HG02981 (cell line): Measurements from ENCODE around the gene OR5B21.
A peak's percentile ranks its signal among the peaks of the same experiment; 100 is the strongest.

Experiments
- ATAC-seq: cut with Tn5 transposase; IDR thresholded peaks from one replicate; pipeline ENCODE4 v1.9.1; 2021; ENCODE audit warnings: mild to moderate bottlenecking, moderate library complexity; ENCODE audit not compliant: unreplicated experiment

Gene OR5B21

DNA sequence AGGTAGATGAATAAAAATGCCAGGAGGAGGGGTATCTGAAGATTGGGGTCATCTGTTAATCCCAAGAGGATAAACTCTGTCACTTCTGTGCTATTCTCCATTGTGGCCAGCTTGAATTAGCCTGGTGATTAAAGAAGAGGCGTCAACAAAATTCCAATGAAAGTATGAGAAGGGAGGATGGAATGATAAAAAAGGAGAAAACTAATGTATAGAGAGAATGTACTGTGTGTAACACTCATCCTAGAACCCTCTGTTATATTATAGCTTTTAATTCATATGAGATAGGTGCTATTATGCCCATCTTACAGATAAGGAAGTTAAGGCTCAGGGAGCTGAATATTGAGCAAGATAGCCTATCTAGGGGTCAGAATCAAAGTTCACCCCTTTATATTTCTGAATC is at the start of gene OR5B21:
OR5B21 (minus strand) TSS at position 101 of the 400 bp plus-strand sequence; CDS start at position 101, 0 bp downstream.
- no peak for ATAC-seq

DNA sequence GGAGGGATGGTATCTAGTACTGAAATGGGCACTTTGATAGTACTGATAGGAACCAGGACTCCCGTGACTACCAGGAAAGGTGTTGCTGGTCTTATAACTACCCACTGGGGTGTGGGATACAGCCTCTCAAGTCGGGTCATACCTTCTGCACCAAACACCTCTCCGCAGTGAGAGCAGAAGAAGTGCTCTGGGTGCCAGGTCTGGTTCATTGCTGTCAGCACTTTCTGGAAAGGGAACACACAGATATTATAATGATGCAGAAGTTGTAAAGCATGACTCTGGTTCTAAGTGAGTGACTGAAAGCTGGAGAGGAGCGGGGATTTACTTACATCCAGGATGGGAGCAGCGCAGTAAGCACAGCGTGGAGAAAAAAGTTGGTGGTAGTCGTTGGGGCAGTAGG is 41.7 kb upstream of the OR5B21 start:
- ATAC-seq, result no peak

DNA sequence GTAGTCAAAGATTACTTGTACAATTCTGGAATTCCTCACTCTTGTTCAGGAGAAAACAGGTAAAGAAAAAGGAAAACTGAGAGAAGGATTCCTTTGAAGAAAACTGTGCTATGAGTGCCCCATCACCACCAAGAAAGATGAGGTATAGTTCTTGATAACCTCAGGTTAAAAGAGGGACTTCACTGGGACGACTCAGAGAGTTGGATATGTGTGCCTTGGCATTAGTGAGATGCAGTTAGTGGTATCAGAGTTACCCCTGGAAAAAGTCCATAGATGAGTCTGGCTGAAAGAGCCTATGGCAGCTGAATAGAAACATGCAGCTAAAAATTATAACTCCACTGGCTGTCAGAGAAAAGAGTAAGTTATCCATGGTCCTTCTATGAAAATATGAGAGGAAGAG is 38.9 kb upstream of the OR5B21 start:
- ATAC-seq, result no peak

DNA sequence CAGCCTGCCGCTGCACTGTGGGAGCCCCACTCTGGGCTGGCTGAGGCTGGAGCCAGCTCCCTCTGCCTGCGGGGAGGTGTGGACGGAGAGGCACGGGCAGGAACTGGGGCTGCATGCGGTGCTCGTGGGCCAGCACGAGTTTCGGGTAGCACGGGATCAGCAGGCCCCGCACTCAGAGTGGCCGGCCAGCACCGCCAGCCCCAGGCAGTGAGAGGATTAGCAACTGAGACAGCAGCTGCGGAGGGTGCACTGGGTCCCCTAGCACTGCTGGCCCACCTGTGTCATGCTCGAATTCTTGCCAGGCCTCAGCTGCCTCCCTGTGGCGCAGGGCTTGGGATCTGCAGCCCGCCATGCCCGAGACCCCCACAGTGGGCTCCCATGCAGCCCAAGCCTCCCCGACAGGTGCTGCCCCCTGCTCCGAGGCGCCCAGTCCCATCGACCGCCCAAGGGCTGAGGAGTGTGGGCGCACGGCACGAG is 24.0 kb upstream of the OR5B21 start:
- no peak for ATAC-seq

DNA sequence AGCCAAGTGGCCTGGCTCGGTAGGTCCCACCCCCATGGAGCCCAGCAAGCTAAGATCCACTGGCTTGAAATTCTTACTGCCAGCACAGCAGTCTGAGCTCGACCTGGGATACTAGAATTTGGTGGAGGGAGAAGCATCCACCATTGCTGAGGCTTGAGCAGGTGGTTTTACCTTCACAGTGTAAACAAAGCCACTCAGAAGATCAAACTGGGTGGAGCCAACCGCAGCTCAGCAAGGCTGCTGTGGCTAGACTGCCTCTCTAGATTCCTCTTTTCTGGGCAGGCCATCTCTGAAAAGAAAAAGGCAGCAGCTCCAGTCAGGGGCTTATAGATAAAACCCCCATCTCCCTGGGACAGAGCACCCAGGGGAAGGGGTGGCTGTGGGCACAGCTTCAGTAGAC is 22.3 kb upstream of the OR5B21 start:
- ATAC-seq, result no peak

DNA sequence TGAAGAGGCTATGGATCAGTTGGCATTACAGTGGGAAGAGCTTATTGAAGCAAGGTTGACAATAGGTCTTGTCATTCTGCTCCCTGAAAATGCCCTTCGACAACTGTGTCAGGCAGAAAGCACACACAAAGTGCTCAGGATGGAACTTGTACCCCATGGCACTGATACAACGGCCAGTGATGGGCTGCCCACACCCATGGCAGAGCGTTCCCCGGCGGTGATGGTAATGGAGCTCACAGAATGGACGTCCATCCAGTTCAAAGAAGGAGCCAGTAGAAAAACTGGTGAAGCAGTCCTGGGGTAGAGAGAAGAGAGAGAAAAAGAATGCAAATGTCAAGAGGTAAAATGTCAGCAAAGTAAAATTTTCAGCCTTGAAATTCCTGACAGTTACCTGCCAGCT is 19.5 kb upstream of the OR5B21 start:
- ATAC-seq, result no peak

DNA sequence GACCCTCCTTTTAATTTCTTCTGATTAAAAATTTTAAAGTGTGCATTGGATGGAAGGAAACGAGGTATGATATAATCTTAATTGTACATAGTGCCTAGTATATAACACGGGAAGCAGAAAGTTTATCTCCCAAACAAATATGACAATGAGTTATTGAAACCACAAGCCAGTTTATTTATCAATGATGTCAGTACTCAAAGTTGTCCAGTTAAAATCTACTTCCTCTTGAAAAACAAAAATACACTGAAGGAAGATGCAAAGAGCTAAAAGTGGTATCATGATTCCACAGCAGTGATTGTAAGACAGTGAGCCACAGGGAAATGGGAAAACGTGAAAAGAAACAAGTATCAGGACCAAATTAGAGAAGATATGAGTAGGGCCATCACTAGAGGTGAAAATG is 18.8 kb upstream of the OR5B21 start:
- ATAC-seq, result no peak

DNA sequence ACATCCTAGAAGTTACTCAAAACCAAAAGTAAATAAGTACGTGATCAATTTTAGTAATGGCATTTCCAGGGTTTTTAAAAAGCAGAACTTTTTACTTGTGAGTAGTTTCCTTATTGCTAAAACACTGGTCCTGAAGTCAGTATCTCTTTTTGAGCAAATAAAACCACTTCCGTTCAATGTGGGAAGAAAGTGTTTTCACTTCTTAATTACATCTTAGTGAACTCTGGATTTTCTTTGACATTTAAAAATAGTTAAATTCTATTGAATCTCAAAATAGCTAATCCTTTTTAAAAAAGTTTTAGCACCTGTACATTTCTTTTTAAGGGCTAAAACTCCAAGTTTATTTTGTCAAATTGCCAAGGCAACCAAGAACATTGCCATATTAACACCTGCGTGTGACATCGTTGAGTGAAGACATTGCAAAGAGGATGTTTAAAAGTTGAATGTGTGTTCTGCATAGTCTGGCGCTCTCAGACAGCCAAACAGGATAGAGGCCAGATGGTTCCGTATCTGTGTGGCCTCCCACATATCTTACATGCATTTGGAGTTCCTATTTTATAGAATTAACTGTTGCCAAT is 17.2 kb upstream of the OR5B21 start:
- ATAC-seq, result peak; percentile 87

DNA sequence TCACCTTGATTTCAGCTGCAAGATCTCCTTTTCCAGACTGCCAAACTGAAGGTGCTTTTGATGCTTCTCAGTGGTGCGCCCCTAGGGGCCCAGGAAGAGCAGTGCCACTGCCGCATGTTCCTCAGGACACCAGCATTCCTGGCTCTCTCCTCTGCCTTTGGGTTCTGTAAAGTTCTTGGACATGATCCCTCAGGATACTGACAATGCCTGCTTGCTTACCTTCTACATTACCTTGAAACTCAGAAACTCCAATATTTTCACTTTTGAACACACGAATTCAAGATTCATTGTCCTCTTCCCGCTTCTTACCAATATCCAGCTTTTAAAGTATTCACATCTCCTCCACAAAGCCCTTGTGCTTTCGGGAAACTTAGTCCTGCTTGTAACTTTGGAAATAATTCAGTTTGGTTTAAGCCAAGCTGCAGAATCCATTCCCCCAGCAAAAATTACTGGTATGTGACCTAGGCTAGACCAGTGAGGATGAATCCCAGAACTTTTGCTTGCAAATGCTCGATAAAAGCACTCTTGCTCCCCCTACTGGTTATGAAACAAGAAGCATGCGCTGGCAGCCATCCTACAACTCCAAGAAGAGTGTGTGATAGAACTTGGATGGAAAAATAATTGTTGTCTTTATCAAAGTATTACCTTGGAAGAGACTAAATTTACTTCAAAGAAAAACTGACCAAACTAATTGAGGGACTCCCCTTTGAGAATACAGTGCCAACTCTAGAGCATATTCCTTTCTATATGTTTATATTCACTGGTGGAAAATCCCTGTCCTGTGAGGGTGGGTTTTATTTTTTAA is 16.5 kb upstream of the OR5B21 start:
- ATAC-seq, result peak; percentile 32

DNA sequence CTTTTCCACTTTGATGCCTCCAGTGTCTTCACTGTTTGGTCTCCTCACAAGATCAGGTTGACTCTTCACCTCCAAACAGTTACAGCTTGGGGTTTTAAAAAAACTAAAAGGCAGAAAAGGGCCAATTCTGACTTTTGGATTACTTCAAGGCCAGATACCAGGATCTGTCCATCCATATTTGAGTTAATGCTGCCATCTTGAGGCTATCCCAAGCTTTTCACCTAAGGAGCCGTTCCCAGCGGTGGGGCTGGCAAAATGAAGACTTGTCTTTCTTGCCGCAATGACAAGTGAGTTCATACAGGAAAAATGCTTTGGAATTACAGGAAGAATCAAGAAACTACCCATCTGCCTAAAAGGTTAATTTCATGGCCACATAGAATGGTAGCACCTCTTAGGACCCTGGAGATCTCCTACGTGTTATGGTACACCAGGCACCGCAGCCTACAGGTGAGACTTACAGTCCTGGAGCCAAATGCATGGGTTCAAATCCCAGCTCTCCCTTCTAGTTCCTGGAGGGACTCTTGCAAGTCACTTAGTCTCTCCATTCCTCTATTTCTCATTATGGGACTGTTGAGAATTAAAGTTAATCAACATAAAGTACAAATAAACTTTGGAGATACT is 6.0 kb upstream of the OR5B21 start:
- peak; percentile 55 for ATAC-seq

DNA sequence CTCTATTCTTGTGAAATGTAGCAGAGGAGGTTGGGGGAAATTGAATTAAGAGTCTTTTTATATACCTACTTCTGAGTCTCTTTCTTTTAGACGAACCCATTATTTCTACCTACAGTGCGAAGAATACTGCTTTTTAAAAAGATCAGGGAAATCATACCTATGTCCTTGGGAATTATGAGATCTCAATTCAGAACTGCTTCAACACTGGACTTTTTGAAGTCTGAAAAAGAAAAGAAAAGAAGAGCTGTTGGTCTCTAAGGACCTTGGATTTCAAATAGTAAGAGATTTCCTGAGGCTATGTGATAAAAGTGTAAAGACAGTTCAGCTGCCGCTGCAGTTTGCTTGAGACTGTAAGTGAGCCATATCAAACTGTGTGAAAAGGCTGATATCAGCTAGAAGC is 3.7 kb upstream of the OR5B21 start:
- no peak for ATAC-seq

DNA sequence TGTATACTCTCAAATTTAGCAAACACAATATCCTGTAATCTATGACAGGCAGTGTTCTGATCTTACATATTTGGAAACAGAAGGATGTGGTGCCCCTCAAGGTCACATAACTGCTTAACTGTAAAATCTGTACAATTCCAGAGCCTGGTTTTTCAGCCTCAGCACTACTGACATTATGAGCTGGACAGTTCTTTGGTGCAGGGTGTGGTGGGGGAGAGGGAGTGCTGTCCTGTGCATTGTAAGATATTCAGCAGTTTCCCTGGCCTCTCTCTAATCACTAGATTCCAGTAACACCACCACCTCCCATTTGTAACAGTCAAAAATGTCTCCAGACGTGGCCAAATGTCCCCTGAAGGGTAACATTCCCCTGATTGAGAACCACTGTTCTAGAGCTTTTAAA is 1.8 kb upstream of the OR5B21 start:
- no peak for ATAC-seq

DNA sequence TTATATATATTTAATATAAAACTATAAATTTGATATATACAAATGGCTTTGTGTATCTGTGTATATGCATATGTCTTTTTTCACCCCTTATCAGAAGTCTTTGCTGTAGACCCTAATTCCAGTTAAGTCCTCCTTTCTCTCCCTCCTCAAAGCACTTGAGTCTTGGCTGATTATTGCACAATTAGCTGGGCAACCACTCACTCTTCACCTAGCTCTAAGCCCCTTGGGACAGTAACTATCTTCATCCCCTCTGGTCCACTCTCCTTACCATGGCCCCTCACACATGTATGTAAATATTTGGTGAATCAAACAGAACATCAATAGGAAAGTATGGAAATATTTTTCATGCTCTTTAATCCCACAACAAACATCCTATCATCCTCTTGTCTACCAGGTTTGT is 909 bp upstream of the OR5B21 start:
- no peak for ATAC-seq

DNA sequence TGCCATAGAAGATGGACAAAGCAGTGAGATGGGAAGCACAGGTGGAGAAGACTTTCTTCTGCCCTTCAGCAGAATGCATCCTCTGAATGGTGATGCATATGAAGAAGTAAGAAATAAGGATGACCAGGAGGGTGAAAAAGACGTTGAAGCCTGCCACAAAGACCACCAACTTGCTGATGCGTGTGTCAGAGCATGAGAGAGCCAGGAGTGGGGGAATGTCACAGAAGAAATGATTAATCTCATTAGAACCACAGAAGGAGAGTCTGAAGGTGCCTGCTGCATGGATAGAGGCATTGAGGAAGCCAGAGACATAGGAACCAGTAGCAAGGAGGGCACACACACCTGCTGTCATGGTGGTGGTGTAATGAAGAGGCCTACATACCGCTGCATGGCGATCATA is 550 bp downstream of the OR5B21 start:
- no peak for ATAC-seq

DNA sequence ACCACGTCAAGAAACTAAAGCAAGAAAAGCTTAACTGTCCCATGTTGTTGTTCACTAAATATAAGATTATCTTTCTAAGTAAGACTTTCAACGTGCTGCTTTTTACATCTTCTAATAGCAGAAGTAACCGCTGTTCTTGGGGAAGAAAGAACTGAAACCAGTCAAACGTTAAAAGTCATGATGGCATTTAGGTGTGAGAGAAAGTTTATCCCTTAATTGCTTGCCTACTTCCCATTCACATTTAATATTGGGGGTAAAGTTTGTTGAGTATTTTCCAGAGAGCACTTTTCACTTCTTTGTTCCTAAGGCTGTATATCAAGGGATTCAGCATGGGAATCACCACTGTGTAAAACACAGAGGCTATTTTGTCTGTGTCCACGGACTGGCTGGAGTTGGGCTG is 970 bp downstream of the OR5B21 start:
- peak; percentile 30 for ATAC-seq

DNA sequence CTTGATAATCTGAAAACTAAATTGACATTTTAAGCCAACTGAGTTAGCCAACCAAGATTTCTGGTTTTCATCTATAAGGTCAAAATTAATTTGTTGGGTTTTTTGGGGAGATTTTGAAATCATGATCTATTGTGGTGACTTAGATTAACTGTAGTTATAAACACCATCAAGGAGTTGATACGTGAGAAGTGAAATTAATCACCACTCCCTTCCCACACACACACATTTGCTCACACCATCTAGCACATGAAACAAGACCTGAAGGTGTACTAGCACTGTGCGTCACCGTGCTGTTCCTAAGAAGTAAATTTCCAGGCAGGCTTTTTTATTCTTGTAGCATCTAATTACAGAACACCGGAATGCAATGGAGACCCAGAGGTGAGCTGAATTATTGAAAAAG is 2.1 kb downstream of the OR5B21 start:
- ATAC-seq, result no peak

DNA sequence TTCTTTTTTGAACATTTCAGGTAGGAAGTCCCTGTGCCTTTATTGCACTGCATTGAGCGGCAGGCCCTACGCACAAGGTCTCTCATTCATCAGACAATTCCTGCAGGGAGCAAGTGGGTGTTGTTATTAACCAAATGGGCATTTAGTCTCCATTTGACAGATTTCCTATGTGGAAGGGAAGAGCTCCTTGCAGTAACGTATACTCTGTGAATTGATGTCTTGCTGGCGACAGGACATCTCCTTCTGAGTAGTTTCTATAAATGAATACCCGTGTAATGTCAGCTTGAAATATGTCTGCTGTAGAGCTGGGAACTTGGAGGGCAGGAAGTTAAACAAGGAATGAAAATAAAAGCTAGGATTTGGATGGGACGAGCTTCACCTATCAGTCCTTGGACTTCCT is 3.7 kb downstream of the OR5B21 start:
- no peak for ATAC-seq

DNA sequence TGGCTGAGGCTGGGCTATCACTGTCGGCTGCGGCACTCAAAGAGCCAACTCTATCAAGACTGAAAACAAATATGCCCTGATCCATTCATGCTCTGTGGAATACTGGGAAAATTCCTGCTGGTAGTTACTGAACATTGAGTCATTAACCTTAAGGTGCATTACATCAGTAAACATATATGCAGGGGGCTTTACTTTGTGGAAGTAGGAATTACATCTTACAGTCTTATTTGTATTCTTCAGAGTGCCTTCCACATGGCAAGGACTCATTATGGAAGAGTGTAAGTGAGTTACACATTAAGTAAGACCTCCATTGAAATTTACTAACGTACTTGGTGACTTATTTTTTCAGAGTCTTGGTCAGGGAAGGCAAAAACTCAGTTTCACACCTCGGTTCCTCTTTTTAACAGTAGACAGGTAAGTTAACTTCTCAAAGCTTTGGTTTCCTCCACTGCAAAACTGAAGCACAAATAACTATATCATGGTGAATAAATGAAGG is 4.5 kb downstream of the OR5B21 start:
- ATAC-seq, result peak; percentile 94

DNA sequence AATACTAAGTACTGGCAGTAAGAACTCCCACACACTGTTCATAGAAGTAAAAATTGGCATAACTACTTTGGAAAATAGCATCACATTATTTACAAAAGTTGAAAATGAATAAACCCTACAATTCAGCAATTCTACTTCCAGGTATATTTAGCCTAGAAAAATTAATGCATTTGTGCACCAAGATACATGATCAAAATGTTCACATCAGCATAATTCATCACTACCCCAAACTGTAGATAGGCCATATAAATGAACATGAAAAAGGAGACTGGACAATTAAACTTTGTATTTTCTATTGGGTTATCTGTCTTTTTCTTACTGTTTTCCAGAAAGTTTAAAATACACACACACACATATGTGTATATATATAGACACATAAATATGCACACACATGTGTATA is 5.9 kb downstream of the OR5B21 start:
- ATAC-seq, result no peak

DNA sequence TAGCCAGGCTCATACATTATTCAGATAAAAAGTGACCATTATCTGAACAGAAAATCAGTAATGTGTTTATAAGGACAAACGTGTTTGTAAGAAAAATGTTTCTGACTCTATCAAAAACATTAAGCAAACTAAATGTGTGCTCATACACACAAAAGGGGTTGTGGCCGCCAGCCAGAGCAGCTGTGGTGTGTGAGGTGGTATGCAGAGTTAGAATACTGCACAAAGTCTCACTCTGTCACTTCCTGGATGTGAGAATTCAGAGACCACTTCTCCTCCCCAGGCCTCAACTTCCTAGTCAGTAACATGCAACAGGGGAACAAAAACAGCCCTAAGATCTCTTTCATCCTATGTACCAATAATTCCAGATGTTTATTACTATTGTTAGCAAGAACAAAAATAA is 9.4 kb downstream of the OR5B21 start:
- ATAC-seq, result no peak

DNA sequence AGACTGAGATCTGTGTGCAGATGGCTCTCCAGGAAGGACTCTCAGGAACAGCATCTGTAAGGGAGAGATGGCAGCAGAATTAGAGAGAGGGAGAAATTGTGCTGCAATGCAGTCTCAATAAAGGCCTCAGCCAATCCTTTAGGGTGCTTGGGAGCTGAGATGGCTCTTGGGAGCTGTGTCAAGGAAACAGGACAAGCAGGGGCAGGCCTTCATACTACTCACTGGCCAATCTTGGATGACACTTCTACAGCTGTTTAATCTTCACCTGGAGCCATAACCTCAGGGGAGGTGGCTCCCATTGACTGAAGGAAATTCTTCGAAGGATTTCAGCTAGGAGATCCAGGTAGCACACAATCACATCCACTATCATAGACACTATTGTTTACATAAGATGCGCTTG is 10.0 kb downstream of the OR5B21 start:
- ATAC-seq, result no peak

DNA sequence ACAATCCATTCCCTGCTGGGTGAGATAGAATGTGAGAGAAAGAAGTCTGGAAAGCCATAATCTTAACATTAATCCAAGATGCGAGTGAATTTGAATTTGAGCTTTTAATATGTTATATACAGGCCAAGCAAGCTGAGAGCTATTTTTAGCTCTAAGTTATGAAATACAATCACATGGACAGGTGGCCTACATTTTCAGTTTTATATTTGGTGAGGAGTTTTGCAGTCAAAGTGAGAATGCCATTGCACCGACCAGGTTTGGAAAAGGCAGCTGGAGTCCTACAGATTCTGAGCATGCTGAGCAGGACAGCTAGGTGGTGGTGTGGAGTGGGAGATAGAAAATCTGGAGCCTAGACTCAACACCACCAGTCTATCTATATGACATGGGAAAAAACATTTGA is 12.0 kb downstream of the OR5B21 start:
- no peak for ATAC-seq
